Measurements from ENCODE around the gene FAM20C.

DNA sequence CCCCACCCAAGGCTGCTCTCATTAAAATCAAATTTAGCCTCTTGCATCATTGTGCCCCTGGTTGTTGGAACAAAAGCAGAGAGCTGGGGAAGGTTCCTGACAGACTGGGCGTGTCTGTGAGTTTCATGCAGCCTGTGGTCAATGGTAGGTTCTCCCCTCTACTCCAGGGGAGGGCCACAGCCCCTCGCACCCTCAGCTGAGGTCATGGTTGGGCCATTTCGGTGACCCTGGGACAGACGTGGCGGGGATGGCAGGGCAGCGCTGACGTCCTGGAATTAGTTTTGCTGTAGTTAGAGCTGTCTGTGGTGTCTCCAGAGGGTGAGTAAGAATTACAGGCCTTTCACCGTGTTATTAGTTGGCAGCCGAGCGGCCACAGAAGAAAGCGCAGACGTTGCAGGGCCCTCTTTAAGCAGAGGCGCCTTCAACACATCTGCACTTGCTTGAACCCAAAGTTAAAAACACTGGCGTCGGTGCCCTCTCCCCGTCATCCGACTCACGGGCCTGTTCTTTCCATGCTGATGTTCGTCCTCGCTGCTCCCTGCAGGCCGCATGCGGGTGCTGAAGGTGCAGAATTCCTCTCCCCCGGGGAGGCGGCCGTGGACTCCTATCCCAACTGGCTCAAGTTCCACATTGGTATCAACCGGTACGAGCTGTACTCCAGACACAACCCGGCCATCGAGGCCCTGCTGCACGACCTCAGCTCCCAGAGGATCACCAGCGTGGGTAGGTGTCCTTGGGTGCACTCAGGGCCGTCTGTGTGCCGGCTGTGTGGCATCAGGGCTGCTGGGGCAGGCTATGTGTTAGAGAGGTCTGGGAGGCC lies 2.8 kb downstream of the FAM20C start:
- TF ChIP-seq CTCF (IDR thresholded peaks at IDR 0.05) = no peak
- TF ChIP-seq POLR2A (IDR thresholded peaks at IDR 0.05) = no peak
- TF ChIP-seq POLR2AphosphoS5 (IDR thresholded peaks at IDR 0.05) = no peak

All from prostate gland (tissue), 2 donors.